GM12865 (cell line): ENCODE measurements around the gene SMIM38.

Experiments
- DNase-seq: peaks from one replicate; pipeline ENCODE4 v3.0.0; 2010; ENCODE audit warnings: low read depth
- H3K4me3 ChIP-seq: 2 replicates; pipeline ENCODE4 v1.5.1; 2011; ENCODE audit warnings: mild to moderate bottlenecking, low read depth, low read length, control low read depth
- TF ChIP-seq, protein P1 (sequence below): IDR thresholded peaks from 2 replicates; pipeline ENCODE4 v1.5.1; 2011; ENCODE audit warnings: low read length, control low read depth, low read depth, inconsistent platforms; ENCODE audit not compliant: insufficient read depth; ENCODE audit errors: missing control alignments

Gene SMIM38

DNA sequence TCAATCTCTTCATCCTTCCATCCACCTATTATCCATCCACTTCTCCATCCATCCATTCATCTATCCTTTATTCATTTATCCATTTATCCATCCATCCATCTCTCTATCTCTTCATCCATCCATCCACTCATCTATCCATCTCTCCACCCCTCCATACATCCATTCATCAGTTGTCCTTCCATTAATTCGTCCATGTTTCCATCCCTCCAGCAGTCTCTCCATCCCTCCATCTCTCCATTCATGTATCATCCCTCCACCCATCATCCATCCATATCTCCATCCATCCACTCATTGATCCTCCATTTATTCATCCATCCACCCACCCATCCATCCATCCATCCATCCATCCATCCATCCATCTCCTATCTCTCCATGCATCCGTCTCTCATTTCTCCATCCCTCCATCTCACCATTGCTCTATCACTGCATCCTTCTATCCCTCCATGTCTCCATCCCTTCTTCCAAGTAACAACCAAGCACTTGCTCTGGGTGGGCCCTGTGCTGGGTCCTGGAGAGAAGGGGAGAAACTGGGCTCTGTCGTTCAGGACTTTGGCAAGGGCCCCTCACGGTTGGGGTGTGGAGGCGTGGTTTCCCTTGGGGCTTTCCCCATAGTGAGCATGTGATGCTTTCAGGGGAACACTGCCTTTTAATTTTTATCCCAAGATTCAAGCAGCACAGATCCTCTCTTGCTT is 43.3 kb downstream of the SMIM38 start:
- DNase-seq: no peak
- TF ChIP-seq, protein P1, sequence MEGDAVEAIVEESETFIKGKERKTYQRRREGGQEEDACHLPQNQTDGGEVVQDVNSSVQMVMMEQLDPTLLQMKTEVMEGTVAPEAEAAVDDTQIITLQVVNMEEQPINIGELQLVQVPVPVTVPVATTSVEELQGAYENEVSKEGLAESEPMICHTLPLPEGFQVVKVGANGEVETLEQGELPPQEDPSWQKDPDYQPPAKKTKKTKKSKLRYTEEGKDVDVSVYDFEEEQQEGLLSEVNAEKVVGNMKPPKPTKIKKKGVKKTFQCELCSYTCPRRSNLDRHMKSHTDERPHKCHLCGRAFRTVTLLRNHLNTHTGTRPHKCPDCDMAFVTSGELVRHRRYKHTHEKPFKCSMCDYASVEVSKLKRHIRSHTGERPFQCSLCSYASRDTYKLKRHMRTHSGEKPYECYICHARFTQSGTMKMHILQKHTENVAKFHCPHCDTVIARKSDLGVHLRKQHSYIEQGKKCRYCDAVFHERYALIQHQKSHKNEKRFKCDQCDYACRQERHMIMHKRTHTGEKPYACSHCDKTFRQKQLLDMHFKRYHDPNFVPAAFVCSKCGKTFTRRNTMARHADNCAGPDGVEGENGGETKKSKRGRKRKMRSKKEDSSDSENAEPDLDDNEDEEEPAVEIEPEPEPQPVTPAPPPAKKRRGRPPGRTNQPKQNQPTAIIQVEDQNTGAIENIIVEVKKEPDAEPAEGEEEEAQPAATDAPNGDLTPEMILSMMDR: no peak
- H3K4me3 ChIP-seq: no peak overlapping the region

DNA sequence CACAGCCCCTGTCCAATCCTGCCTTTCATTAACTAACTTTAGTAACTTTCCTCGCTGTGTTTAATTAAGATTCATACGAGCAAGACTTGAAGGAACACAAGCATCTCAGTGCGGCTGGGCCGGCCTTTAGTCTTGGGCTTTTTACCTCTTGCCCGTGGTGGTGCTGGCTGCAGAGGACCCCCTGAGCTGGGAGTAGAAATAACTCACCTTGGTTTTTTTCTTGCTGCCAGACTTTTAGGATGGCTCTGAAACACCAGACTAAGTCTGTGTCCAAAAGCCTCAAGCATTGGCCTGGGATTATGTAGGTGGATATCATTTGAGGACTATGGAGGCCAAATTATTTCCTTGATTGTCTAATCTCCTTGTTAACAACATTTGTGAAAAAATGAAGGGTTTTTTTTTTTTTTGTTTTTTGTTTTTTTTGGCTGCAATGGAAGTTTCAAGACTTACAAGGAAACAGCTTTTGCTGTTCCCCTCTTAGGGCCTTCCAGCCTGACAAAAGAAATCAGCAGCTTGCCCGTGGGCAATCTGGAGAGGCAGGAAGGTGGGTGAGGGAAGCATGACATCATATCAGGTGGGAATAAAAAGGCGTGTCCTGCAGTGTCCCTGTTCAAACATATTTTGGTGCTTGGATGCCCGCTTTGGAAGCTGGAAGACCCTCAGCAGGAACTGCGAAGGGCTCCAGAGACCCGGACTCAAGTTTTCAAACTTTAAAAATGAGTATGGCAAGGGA is 44.0 kb downstream of the SMIM38 start:
- no peak overlapping the region for H3K4me3 ChIP-seq
- TF ChIP-seq, protein P1: no peak
- DNase-seq: no peak

DNA sequence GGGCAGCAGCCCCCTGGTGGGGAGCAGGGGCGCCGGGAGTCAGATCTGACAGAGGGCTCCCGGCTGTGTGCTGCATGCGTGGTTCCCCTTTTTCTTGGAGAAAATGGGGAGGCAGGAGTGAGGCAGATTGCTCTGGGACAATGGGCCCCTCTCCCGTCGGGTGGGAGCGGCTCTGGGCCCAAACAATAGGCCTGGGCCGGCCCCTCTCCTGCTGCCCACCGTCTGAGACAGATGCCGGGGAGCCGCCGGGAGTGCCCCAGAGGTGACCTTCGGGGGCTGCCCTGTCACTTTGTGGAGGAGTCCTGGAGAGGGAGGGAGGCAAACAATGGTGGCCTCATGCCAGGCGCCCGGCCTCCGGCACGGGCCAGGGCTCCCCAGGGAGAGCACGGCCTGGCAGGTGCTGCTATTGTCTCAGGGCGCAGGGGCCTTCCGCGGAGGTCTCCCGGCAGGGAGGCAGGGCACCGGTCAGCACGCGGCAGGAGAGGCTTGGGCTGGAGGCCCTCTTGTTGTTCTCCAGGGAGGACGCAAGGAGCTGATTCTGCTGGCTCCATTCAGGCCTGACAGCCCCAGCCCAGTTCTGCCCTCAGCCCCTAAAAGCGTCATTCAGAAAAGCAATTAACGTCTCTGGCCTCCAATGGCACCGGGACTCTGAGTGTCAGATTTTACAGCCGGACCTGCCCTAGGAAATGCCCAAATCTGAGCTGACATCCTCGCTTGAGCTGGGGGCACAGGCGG is 44.8 kb downstream of the SMIM38 start:
- TF ChIP-seq, protein P1: no peak
- no peak overlapping the region for H3K4me3 ChIP-seq
- DNase-seq: no peak

DNA sequence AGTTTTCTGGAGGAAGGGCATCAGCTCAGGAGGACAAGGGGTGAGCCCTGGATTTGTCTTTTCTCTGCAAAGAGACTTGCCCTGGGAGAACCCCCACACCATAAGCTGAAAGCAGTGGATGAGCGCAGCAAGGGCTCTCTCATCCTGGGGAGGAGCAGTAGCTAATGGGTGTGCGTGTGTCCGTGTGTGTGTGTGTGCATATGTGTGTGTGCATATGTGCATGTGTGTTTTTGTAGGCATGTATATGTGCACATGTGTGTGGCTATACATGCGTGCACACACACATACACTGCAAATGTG is 45.3 kb downstream of the SMIM38 start:
- TF ChIP-seq, protein P1: no peak
- no peak for DNase-seq
- no peak overlapping the region for H3K4me3 ChIP-seq

DNA sequence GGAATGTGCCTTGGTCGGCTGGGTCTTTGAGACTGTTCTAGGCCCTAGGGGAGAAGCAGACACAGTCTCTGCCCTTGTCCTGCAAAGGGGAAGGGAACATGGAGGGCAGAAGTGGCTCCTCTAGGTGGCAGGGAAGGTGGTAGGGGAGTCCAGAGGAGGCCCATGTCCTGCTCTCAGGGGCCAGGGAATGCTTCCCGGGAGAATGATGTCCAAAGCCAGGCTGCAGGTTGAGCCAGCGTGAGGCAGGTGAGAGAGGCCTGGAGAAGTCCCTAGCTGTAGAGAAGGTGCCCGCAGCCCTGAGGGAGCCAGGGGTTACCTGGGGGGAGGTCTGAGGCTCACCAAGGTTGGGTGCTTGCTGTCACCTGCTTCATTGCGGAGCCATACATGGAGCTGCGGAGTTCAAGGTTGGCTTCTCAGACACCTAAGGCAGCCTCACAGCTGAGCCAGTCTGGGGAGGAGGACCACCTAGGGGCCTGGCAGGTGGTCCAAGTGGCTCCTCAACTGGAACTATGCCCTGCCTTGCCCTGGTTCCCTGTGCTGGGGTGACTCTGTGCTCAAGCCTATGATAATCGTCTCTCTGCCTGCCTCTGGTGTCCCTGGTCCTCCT is 46.1 kb downstream of the SMIM38 start:
- H3K4me3 ChIP-seq: no peak overlapping the region
- no peak for DNase-seq
- TF ChIP-seq, protein P1: no peak

DNA sequence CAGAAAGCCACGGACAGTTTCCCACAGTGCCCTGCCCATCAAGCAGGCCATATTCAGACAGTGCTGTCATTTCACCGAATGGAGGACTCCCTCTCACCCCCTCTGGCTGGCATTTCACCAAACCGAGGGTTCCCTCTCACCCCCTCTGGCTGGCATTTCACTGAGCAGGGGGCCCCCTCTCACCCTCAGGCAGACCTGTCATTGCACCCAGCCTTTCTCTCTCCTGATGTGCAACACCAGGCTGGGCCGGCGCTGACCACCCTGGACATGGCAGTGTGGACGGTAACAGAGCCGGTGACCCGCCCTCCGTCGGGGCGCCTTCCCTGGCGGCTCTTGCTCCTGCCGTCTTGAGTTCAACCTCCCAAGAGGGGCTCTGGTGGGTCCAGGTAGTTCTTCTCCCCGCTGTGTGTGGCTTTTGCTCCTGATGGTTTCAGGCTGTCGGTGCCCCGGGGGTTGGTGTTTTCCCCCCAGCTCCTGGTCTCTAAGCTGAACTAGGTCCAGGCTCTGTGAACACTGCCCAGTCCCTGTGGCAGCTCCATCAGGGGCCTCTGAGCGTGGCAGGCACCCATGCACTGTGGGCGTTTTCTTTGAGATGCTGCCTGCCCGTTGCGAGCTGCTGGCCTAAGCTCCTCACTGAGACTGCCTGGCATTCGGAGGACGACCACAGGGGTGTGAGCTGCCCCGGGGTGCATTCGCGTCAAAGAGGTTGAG is 46.9 kb downstream of the SMIM38 start:
- DNase-seq: no peak
- TF ChIP-seq, protein P1: no peak
- no peak overlapping the region for H3K4me3 ChIP-seq
